Gastroesophageal sphincter (tissue), 4 donors: ENCODE data around the gene SAMD9. TPM values are rescaled to one million over a fixed set of nuclear protein-coding genes. Genes with fewer than 3 reads are reported as not detected.

Experiments used
- ATAC-seq: fragments of 150-250 bp; one replicate; pipeline ENCODE4 v1.9.1; 2016; ENCODE audit warnings: mild to moderate bottlenecking, moderate library complexity
- H3K27ac ChIP-seq, 4 donors: fragments of 200-600 bp; sonication (generic) in 3 of 4; 1 replicate in 3 of 4; 2 replicates in 1 of 4; pipeline ENCODE4 v1.5.1; 2016 to 2019
- H3K27me3 ChIP-seq: fragments of 200-600 bp; sonication (generic); one replicate; pipeline ENCODE4 v1.5.1; 2019
- H3K36me3 ChIP-seq, 2 donors: fragments of 200-600 bp; sonication (generic); one replicate each; pipeline ENCODE4 v1.5.1; 2019; ENCODE audit warnings: control low read depth in 1 of 2
- H3K4me1 ChIP-seq, 3 donors: fragments of 200-600 bp; sonication (generic); 1 replicate in 2 of 3; 2 replicates in 1 of 3; pipeline ENCODE4 v1.5.1; 2016 to 2019; ENCODE audit warnings: control low read depth in 2 of 3
- H3K4me3 ChIP-seq, 2 donors: fragments of 200-600 bp; sonication (generic); one replicate each; pipeline ENCODE4 v1.5.1; 2019; ENCODE audit warnings: mild to moderate bottlenecking in 1 of 2, moderate library complexity in 1 of 2
- H3K9me3 ChIP-seq, 3 donors: fragments of 200-600 bp; sonication (generic); one replicate each; pipeline ENCODE4 v1.5.1; 2017 to 2019; ENCODE audit warnings: control low read depth in 2 of 3
- CTCF ChIP-seq, 4 experiments: fragments of 200-600 bp in 2 of 4; fragments of 450-650 bp in 2 of 4; sonication (generic) in 1 of 4; IDR thresholded peaks; one replicate each; pipeline ENCODE4 v1.5.1; 2017 to 2019; ENCODE audit warnings: antibody characterized with exemption in 4 of 4, mild to moderate bottlenecking in 2 of 4, moderate library complexity in 2 of 4
- EP300 ChIP-seq: sonication (generic); formaldehyde crosslinking; IDR thresholded peaks from one replicate; pipeline ENCODE4 v1.6.1; 2017; ENCODE audit warnings: antibody characterized with exemption, mild to moderate bottlenecking
- POLR2A ChIP-seq, 2 donors: fragments of 450-650 bp; IDR thresholded peaks; one replicate each; pipeline ENCODE4 v1.6.1; 2017; ENCODE audit warnings: antibody characterized with exemption in 2 of 2, mild to moderate bottlenecking in 2 of 2, moderate library complexity in 1 of 2
- POLR2AphosphoS5 ChIP-seq: sonication (generic); formaldehyde crosslinking; IDR thresholded peaks from one replicate; pipeline ENCODE4 v1.6.1; 2017; ENCODE audit warnings: antibody characterized with exemption
- WGBS, 2 donors: methylation state at CpG; one replicate each; pipeline ENCODE4 v1.1.5; 2018; ENCODE audit warnings: low coverage in 1 of 2; 5-methylcytosine and 5-hydroxymethylcytosine counted together
- total RNA-seq, 4 donors: library from RNA; depleted of rRNA; stranded (reverse); fragments of >200 nt; gene quantifications; one replicate each; pipeline ENCODE4 v1.1.0, GENCODE V29; 2016

The SAMD9 gene
- total RNA-seq, 4 donors from 2014 or later = 2.4 to 12.2 (median 5.0) TPM

- H3K27ac ChIP-seq = no peak overlapping the region
- no peak overlapping the region for H3K4me3 ChIP-seq
- H3K4me1 ChIP-seq = no peaks in the 10 kb centered on the region
- ATAC-seq = no peak
- H3K27me3 ChIP-seq = no peaks in the 10 kb centered on the region
- H3K36me3 ChIP-seq = no peaks in the 10 kb centered on the region
- H3K9me3 ChIP-seq = no peaks in the 10 kb centered on the region
- 16 to 48% methylated on average over 3 of the region's 3 CpGs for WGBS, 2 donors
- TF ChIP-seq CTCF (IDR thresholded peaks at IDR 0.05) (no peak), EP300 (no peak), POLR2A (IDR thresholded peaks at IDR 0.05) (no peak), POLR2AphosphoS5 (no peak)
These were observed 41.7 kb upstream of the SAMD9 start for GRCh38 chr7:93159490-93159889.

- no peak for ATAC-seq
- Histone ChIP-seq H3K4me3 (no peak overlapping the region), H3K27me3 (no peaks in the 10 kb centered on the region), H3K27ac (no peak overlapping the region), H3K9me3 (no peaks in the 10 kb centered on the region), H3K36me3 (no peaks in the 10 kb centered on the region), H3K4me1 (no peaks in the 10 kb centered on the region)
- TF ChIP-seq EP300 (no peak), CTCF (IDR thresholded peaks at IDR 0.05) (no peak), POLR2AphosphoS5 (no peak), POLR2A (IDR thresholded peaks at IDR 0.05) (no peak)
- 46% methylated on average over 1 of the region's 1 CpG; no CpG with 5 or more reads in 1 of the 2 donors for WGBS, 2 donors
These were observed 39.1 kb upstream of the SAMD9 start for GRCh38 chr7:93156884-93157283.

DNA sequence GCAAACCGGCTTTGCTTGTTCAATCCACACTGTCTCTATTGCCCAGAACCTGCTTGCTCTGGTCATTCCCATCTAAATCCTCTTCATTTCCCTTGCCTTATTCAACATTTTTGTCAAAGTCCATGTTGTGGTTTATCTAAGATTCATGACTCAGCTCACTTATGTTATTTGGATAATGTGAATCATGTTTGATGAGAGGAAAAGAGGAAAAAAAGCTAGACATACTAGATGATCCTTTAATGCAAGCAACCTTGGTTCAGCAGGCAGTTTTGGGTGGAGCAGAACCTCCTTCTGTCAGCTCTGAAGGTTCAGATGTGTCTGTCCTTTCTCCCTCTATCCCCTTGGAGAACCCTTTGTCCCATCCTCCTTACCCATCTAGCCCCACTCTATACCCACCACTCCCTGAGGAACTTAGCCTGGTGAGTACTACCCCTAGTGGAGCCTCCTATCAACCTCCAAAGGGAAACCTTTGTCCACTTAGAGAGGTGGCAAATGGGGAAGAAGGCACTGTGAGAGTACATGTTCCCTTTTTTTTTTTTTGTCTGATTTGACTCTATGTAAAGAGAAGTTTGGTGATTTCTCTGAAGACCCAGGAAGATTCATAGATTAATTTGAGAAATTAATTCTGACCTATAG lies 32.5 kb upstream of the SAMD9 start:
- H3K9me3 ChIP-seq = no peaks in the 10 kb centered on the region
- H3K36me3 ChIP-seq = peaks cover 0 to under 1% of the 10 kb centered on the region in 2 donors
- no peaks in the 10 kb centered on the region for H3K27me3 ChIP-seq
- no peak overlapping the region for H3K4me3 ChIP-seq
- 75 to 88% methylated on average over 1 of the region's 1 CpG for WGBS, 2 donors
- H3K4me1 ChIP-seq = peaks cover 0 to 9% (median 0%) of the 10 kb centered on the region in 3 donors
- TF ChIP-seq POLR2A (IDR thresholded peaks at IDR 0.05) (no peak), POLR2AphosphoS5 (no peak), EP300 (no peak), CTCF (IDR thresholded peaks at IDR 0.05) (no peak)
- ATAC-seq = no peak
- no peak overlapping the region for H3K27ac ChIP-seq

DNA sequence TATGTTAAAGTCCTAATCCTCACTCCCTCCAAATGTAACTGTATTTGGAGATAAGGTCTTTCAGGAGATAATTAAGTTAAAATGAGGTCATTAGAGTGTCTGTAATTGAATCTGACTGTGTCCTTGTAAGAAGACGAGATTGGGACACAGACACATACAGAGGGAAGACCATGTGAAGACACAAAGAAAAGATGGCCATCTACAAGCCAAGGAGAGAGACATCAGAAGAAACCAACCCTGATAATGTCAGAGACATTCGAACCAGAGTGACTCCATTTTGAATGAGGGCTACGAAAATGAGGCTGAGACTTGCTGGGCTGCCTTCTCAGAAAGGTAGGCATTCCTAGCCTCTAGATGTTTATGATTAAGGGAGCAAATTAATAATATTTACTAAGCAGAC lies 30.9 kb upstream of the SAMD9 start:
- 85 to 90% methylated on average over 3 of the region's 3 CpGs for WGBS, 2 donors
- ATAC-seq = no peak
- Histone ChIP-seq H3K4me3 (peak overlapping the region in 1 of 2 donors; percentile 47), H3K4me1 (peaks cover 0 to 9% (median 0%) of the 10 kb centered on the region in 3 donors), H3K36me3 (peaks cover 0 to 16% of the 10 kb centered on the region in 2 donors), H3K9me3 (no peaks in the 10 kb centered on the region), H3K27ac (peak overlapping the region in 2 of 4 donors; percentile 39 to 44), H3K27me3 (no peaks in the 10 kb centered on the region)
- TF ChIP-seq POLR2AphosphoS5 (no peak), POLR2A (IDR thresholded peaks at IDR 0.05) (no peak), CTCF (IDR thresholded peaks at IDR 0.05) (no peak)

- no peak for TF ChIP-seq CTCF (IDR thresholded peaks at IDR 0.05)
- no peak for TF ChIP-seq POLR2A (IDR thresholded peaks at IDR 0.05)
- no peak for TF ChIP-seq EP300
- TF ChIP-seq POLR2AphosphoS5 = no peak
- no peak for ATAC-seq
- Histone ChIP-seq H3K27me3 (no peaks in the 10 kb centered on the region), H3K4me1 (peaks cover 0 to 9% (median 0%) of the 10 kb centered on the region in 3 donors), H3K27ac (peak within 1 kb of the TSS in 3 of 4 donors; percentile 27 to 44 (median 39)), H3K36me3 (peaks cover 0 to 22% of the 10 kb centered on the region in 2 donors), H3K9me3 (no peaks in the 10 kb centered on the region), H3K4me3 (peak within 1 kb of the TSS; percentile 47 to 59)
- 27 to 38% methylated on average over 2 of the region's 2 CpGs for WGBS, 2 donors
These were observed 30.4 kb upstream of the SAMD9 start, which contains the start of gene SAMD9L for GRCh38 chr7:93148144-93148543. Gene SAMD9L (minus strand): TSS chr7:93148385. CDS start chr7:93135971, 12,414 bp downstream.
